GM21447 (cell line): ENCODE data around the gene CELA2B.
"Not testable (repeated sequence)": the region's sequence is repeated elsewhere in the genome, so short reads cannot be mapped to it uniquely, and the experiment has no call there.

Experiments
- ATAC-seq: cut with Tn5 transposase; IDR thresholded peaks from one replicate; pipeline ENCODE4 v1.9.1; 2021; ENCODE audit not compliant: unreplicated experiment

Gene CELA2B

GRCh38 chr1:15444468-15445389, 31.2 kb upstream of the CELA2B start:
- ATAC-seq, result no peak

- no peak for ATAC-seq
These were observed 30.3 kb upstream of the CELA2B start for GRCh38 chr1:15445390-15446122.

GRCh38 chr1:15446212-15446611, 29.7 kb upstream of the CELA2B start:
- no peak for ATAC-seq

GRCh38 chr1:15448877-15449462, 26.9 kb upstream of the CELA2B start:
- ATAC-seq, result no peak

- ATAC-seq, result no peak
These were observed 26.3 kb upstream of the CELA2B start for GRCh38 chr1:15449567-15449966.

GRCh38 chr1:15451014-15451722, 24.7 kb upstream of the CELA2B start:
- ATAC-seq, result no peak

GRCh38 chr1:15452216-15452615, 23.7 kb upstream of the CELA2B start:
- no peak for ATAC-seq

- ATAC-seq, result no peak
These were observed 22.9 kb upstream of the CELA2B start for GRCh38 chr1:15452866-15453571.

- no peak for ATAC-seq
These were observed 22.2 kb upstream of the CELA2B start for GRCh38 chr1:15453734-15454133.

- no peak for ATAC-seq
These were observed 21.6 kb upstream of the CELA2B start for GRCh38 chr1:15454256-15454655.

- ATAC-seq, result no peak
These were observed 20.4 kb upstream of the CELA2B start for GRCh38 chr1:15455522-15455921.

GRCh38 chr1:15456313-15456954, 19.5 kb upstream of the CELA2B start, which contains the start of gene CELA2A:
Gene CELA2A (plus strand): TSS chr1:15456732. CDS start chr1:15456754, 22 bp downstream.
- ATAC-seq, result no peak

GRCh38 chr1:15457585-15457984, 18.3 kb upstream of the CELA2B start:
- no peak for ATAC-seq

- not testable (repeated sequence) for ATAC-seq
These were observed 17.5 kb upstream of the CELA2B start for GRCh38 chr1:15458388-15458787.

- ATAC-seq, result no peak
These were observed 15.9 kb upstream of the CELA2B start for GRCh38 chr1:15459771-15460707.

GRCh38 chr1:15460708-15461095, 15.2 kb upstream of the CELA2B start:
- no peak for ATAC-seq

GRCh38 chr1:15463064-15463800, 12.7 kb upstream of the CELA2B start:
- not testable (repeated sequence) for ATAC-seq

GRCh38 chr1:15463926-15464322, 12.0 kb upstream of the CELA2B start:
- not testable (repeated sequence) for ATAC-seq
